NCI-H524 treated with DMSO at 0.1 percent for 48 hours (cell line): ENCODE measurements around the gene TNFRSF17.
"Not testable (repeated sequence)": the region's sequence is repeated elsewhere in the genome, so short reads cannot be mapped to it uniquely, and the experiment has no call there.

Experiments
- DNase-seq: peaks from one replicate; lab custom pipeline; 2025; lab: John Stamatoyannopoulos, UW

The TNFRSF17 gene

DNA sequence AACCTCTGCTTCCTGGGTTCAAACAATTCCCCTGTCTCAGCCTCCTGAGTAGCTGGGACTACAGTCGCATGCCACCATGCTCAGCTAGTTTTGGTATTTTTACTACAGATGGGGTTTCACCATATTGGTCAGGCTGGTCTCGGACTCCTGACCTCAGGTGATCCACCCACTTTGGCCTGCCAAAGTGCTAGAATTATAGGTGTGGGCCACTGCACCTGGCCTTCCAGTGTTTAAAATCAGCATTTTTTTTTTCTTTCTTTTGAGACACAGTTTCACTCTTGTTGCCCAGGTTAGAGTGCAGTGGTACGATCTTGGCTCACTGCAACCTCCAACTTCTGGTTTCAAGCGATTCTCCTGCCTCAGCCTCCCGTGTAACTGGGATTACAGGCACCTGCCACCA is 5.3 kb downstream of the TNFRSF17 start:
- DNase-seq = not testable (repeated sequence)

DNA sequence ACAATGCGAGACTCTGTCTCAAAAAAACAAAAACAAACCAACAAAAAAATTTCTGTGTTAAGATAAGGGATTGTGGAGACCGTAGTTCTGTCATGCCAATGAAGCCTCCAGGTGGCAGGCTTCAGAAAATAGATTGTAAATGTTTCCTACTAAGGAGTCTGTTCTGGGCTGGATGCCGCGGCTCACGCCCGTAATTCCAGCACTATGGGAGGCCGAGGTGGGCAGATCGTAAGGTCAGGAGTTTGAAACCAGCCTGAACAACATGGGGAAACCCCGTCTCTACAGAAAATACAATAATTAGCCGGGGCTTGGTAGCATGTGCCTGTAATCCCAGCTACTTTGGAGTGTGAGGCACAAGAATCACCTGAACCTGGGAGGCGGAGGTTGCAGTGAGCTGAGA is 7.1 kb downstream of the TNFRSF17 start:
- DNase-seq = no peak

DNA sequence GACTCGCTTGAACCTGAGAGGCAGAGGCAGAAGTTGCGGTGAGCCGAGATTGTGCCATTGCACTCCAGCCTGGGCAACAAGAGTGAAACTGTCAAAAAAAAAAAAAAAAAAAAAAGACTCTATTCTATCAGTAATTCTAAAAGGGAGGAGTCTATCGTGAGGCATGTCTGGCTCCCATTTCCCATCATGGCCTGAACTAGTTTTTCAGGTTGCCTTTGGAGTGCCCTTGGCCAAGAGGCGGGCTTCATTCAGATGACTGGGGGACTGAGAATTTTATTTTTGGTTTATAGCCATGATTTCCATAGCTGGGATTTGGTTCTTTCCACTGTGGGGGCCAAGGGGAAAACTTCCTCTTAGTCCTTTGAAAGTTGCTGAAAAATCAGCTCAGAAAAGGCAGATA is 8.1 kb downstream of the TNFRSF17 start:
- DNase-seq = no peak

DNA sequence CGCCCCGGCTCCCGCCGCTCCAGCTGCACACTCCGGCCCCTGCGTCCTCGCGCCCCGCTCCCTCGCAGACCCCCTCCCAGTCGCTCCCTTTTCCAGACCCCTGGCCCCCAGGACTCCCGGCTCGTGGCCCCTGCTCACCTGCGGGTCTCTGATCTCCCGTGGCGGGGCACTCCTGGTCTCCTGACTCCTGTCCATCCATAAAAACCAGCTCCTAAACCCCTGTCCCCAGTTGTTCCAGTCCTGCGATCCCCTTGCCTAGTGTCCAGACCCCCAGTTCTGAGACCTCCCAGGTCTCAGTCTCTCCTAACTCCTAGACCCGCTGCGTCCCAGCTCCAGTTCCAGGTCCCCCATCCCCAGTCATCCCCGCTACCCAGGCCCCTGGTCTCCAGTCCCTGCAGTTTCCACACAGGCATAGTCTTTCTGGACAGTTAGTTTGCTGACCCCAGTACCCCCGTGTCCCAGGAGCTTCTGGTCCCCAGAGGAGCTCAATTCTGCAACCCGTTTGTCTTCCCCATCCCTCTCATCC is 11.9 kb downstream of the TNFRSF17 start:
- no peak for DNase-seq

DNA sequence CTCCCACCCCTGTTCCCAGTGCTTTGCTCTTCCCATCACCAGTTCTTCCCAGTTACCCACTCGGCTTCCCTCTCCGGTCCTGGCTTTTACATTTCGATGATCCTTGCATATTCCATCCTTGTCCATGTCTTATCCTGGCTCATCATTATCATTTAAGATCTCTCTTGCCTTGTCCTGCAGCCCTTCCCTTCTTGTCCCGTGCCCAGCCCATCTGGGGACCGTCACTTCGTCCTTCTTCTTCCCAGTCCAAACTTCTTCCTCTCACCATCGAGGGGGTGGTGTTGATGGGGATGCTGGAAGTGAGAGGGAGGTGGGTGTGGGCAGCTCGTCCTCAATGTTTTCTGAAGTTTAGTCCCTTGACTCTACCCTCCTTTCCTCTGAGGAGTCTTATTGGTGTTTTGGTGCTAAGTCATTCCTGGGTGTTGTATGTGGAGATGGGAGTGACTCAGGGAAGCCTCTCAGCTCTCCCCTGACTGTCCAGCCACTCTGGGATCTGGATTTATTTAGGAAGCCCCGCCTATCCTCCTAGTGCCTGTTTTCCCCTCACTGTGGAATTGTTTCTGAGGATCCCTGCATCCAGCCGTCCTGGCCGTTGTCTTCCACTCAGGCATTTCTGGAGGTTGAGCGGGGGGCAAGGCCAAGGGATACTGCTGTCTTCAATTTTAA is 12.5 kb downstream of the TNFRSF17 start:
- no peak for DNase-seq

DNA sequence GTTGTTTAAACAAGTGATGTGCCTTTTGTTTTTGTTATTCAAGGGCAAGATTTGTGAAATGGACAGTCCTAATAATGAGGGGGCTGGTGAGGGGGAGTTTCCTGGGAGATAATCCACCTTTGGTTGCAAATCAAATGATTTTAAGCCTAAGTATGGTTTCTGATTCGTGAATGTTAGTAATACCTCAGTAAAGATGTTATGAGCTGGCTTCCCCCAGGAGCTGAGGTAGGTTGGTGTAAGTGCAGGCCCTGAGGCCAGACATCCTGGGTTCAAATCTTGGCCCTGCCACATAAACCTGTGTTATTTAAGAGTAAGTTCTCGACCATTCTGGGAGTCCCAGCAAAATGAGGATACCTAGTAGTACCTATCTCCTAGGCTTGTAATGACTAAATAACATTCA is 13.1 kb downstream of the TNFRSF17 start:
- DNase-seq = no peak

DNA sequence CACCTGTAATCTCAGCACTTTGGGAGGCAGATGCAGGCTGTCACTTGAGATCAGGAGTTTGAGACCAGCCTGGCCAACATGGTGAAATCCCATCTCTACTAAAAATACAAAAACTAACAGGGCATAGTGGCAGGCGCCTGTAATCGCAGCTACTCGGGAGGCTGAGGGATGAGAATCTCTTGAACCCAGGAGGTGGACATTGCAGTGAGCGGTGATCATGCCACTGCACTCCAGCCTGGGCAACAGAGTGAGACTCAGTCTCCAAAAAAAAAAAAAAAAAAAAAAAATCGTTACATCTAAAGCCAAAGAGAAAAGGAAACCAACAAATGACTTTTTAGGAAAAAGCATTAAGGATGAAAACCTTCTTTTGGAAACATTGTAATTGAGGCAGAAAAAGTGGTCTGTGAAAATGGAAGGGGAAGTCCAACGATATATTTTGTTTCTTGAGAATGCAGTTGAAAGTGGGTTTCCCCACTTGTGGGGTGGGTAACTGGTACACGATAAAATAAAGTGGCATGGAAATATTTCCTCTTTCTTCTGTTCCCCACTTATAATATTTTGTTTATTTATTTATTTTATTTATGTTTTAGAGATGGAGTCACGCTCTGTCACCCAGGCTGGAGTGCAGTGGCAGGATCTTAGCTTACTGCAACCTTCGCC is 14.1 kb downstream of the TNFRSF17 start:
- DNase-seq = no peak

DNA sequence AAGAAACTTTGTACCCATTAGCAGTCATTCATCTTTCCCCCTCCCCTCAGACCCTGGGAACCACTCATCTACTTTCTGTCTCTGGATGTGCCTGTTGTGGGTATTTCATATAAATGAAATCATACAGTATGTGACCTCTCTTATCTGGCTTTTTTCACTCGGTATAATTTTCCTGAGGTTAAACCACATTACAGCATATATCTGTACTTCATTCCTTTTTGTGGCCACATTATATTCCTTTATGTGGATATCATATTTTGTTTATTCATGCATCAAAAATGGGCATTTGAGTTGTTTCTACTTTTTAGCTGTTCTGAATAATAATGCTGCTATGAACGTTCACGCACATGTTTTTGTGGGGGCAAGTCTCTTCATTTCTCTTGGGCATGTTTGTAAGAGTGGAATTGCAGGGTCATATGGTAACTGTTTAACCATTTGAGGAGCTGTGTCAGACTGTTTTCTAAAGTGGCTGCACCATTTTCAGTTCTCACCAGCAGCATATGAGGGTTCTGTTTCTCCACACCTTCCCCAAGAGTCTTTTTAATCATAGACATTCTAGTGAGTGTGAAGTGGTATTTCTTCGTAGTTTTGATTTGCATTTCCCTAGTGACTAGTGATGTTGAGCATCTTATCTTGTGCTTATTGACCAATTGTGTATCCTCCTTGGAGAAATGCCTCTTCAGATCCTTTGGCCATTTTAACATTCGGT is 15.3 kb downstream of the TNFRSF17 start:
- no peak for DNase-seq

DNA sequence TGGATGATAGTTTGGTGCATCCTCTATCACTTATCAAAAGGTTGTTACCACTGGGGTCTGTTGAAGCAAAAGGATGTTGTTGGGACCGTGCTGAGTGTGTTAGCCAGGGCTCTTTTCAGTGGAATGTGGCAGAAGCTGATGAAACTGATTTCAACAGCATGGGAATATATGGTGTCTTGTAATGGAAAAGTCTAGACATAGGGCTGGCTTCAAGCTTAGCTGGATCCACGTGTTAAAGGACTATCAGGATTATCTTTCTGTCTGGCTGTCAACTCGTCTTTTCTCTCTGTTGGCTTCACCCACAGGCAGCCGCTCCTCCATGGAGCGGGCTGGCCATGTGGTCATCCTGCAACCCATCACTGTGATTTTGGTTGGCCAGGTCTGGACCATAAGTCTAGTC is 20.2 kb downstream of the TNFRSF17 start:
- DNase-seq = no peak

DNA sequence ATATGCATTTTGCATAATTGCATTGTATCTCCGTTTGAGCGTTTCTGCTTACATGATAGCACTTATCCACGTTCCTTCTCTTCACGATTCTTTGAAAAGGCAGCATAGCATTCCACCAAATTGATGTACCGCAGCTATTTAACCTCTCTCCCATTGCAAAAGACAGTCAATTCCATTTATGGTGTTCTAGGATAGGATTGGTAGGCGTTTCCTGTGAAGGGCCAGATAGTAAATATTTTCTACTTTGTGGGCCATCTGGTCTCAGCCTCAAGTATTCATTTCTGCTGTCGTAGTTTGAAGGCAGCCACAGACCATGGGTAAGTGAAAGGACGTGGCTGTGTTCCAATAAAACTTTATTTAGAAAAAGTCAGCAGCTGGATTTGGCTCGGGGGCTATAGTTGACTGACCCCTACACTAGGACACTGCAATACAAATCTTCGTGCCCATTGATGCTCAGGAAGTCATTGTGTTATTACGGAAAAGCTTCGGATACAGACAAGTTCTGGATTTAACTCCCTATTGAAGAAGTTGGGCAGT is 21.6 kb downstream of the TNFRSF17 start:
- DNase-seq = no peak

DNA sequence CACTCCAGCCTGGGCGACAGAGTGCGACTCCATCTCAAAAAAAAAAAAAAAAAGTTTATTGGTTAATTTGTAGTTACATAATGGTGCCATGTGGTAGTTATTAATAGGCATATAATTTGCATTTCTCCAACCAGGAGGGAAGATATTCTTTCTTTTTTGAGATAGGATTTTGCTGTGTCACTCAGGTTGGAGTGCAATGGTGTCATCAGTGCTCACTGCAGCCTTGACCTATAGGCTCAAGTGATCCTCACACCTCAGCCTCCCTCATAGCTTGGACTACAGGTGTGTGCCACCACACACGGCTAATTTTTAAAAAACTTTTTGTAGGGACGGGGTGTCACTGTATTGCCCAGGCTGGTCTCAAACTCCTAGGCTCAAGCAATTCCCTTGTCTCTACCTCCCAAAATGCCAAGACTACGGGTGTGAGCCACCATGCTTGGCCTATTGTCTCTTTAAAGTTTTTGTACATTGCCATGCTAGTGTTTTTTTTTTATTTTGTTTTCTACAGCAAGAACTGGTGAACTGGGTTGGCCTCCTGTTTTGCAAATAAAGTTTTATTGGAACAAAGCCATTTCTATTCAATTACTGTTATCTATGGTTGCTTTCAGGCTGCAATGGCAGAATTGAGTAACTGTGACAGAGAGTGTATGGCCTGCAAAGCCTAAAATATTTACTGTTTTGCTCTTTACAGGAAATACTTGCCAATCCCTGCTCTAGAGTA is 23.4 kb downstream of the TNFRSF17 start:
- no peak for DNase-seq

DNA sequence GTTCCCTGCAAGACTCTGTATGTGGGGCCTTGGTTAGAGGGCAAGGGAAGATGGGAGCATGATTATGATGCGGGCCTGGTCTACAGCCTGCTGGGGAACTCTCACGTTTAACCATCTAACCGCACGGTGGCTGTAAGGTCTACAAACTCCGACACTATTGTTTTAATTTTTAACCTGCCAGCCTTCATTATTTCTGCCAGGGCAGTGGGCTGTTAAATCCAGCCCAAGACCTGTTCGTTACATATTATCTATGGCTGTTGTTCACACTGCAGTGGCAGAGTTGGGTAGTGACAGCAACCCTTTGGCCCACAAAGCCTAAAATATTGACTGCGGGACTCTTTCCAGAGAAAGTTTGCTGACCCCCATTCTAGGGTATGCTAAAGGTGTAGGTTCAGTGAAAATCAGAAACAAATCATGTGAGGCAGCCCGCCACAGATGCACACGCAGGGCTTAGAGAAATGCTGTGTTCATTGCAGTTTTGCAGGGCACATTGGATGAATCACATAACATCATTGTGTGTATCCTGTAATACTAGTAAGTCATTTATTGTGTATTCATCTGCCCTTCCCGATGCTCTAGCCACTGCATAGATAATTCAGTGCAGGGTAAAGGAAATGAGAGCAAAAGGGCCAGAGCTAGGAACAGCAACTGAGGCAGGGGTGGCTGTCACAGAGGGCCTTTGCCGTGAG is 25.8 kb downstream of the TNFRSF17 start:
- no peak for DNase-seq

DNA sequence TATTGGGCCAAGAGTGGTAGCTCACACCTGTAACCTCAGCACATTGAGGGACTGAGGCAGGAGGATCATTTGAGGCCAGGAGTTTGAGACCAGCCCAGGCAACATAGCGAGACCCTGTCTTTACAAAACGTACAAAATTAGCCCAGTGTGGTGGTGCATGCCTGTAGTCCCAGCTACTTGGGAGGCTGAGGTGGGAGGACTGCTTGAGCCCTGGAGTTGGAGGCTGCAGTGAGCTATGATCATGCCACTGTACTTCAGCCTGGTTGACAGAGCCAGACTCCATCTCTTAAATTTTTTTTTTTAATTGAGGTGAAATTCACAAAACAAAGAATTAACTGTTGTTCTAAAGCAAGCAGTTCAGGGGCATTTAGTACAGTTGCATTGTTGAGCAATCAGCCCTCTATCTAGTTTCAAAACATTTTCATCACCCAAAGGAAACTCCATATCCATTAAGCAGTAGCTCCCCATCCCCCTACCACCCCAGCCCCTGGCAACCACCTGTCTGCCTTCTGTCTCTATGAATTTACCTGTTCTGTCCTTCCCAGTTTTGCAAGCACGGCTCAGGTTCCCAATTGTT is 27.1 kb downstream of the TNFRSF17 start:
- DNase-seq = no peak

DNA sequence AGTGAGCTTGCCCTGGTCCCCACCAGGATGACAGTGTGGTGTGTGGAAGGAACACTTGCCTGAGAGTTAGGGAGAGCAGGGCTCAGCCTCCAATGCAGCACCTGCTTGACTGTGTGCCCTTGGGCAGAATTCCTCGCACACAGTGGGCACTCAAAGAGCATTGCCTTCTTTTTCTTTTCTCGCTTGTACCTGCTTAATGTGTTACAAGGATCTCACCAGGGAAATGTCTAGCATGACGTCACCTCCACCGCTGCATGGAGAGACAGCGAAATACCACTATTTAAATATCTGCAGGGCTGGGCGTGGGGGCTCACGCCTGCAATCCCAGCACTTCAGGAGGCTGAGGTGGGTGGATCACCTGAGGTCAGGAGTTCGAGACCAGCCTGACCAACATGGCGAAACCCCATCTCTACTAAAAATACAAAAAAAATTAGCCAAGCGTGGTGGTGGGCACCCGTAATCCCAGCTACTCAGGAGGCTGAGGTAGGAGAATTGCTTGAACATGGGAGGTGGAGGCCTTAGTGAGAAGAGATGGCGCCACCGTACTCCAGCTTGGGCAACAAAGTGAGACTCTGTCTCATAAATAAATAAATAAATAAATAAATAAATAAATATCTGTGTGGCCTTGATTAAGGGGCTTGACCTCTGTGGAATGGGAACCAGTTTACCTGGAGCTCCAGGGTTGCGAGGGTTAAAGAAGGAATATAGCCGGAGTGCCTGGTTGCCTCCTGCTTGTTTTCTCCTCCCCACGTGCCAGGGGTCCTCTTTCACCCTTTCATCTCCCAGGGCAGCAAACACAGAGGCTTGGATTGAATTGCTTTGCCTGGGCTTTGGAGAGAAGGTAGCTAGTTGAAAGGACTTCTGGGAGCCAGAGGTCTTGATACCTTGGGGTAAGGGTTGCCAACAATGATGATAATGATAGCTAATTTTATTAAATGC is 27.8 kb downstream of the TNFRSF17 start:
- DNase-seq = no peak

DNA sequence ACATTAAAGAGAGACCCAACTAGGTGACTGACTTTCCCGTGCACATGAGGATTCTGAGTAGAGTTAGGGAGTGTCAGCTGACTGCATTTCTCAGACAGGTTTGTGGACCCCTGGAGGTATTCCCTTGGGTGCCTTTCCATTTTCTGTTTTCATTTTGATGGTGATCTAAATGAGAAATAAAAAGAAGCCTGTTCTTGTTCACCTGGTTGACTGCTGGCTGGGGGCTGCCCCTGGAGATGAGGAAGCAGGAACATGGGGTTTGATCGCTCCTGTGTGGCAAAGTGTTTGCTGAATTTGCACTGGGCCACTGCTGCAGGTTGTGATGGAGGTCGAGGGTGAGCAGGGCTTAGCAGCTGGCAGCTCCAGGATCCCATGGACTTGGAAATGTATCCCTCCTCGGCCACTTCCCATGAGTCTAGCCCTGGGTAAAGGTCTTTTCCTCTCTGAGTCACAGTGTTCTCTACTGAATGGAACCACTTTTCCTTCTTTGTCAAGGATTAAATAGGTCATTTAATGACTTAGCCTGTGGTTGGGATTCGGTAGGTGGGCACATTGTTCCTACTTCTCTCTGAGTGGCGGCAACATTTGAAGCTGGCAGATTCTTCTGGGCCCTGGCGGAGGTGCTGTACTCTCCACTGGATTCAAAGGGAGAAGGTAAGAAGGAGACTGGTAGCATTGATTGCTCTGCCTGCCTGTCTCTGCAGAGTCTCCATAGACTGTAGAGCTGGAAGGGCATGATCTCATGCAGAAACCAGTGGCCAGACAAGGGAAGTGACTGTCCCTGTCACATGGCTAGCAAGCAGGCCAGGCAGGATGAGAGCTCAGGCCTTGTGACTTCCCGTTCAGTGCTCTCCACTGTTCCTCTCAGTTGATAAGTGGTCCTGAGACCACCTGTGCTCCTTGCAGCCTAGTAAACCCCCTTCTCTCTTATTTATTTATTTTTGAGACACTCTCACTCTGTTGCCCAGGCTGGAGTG is 29.4 kb downstream of the TNFRSF17 start:
- no peak for DNase-seq

DNA sequence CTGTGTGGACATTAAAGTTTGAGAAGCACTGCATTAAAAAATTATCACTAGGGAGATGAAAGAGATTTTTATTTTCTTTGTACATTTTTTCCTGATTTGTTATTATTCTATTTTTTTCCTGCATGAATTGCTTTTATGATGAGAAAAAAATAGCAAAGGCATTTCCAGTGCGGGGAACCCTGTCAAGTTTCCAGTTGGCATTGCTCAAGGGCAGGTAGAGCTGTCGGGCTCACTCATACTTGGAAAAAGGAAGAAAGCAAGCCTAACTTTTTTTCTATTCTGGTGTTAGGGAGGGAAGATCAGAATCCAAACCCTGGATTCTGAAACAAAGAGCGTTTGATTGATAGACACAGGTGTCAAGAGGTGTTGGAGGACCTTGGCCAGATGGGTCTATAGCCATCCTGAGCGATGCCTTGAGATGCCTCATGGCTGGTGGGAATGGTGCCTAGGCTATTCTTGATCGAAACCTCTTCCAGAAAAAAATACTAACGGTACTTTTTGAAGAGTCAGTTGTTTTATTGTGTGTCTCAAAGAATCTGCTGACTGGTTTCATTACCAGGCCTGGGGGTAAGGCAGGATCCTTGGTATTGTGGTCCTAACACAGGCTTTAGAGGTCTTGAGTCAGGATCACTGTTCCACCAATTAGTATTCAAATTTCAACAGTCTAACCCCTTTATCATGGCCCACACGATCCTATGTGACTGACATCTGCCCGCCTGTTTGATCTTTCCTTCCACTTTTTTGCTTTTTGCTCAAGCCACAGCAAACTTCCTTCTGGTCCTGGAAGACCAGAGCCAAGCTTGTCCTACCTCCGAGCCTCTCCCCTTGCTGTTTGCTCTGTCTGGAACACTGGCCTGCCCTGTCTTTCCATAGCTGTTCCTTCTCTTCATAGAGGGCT is 31.7 kb downstream of the TNFRSF17 start:
- DNase-seq = no peak

DNA sequence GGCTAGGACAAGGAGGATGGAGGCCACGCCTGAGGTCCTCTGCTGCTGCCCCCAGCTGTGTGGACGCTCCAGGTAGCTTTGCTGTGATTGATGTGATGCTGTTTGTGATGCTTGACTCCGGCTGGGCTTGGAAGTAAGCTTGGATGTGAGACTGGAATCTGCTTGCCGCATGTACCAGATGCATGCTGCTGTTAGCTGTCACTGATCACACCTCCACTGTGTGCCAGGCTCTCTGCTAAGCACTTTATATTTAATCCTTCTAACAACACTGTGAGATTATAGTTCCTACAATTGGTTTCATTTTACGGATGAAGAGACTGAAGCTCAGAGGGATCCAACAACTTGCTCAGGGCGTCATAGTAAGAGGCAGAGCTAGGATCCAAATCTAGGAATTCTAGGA is 35.0 kb downstream of the TNFRSF17 start:
- DNase-seq = peak; percentile 68
